Coronary artery (tissue), 2 donors: Measurements from ENCODE around the gene DIRAS1.

ENCODE experiments used
- DNase-seq: peaks from one replicate; pipeline ENCODE4 v3.0.0-alpha.2; 2017; ENCODE audit warnings: low spot score
- H3K27ac ChIP-seq, 2 donors: fragments of 200-600 bp; sonication (generic); one replicate each; pipeline ENCODE4 v1.5.1; 2016 to 2019
- H3K4me3 ChIP-seq: fragments of 200-600 bp; sonication (generic); 2 replicates; pipeline ENCODE4 v1.5.1; 2016; ENCODE audit warnings: mild to moderate bottlenecking, moderate library complexity
- CTCF ChIP-seq: fragments of 200-600 bp; sonication (generic); IDR thresholded peaks from one replicate; pipeline ENCODE4 v1.5.1; 2019; ENCODE audit warnings: antibody characterized with exemption

Gene DIRAS1

GRCh38 chr19:2702170-2703076 is 18.7 kb downstream of the DIRAS1 start, which contains the start of gene GNG7:
Gene GNG7 (minus strand): TSS chr19:2702694. CDS start chr19:2520688, 182,006 bp downstream.
- DNase-seq, result peak; percentile 87
- Histone ChIP-seq H3K4me3 (peak within 1 kb of the TSS; percentile 68), H3K27ac (no peak within 1 kb of the TSS)
- no peak for TF ChIP-seq CTCF

- Histone ChIP-seq H3K27ac (no peak overlapping the region), H3K4me3 (peak overlapping the region; percentile 68)
- no peak for DNase-seq
- no peak for TF ChIP-seq CTCF
These were observed 19.6 kb downstream of the DIRAS1 start for GRCh38 chr19:2701361-2702169.

GRCh38 chr19:2700660-2701360 is 20.4 kb downstream of the DIRAS1 start:
- TF ChIP-seq CTCF, result no peak
- no peak for DNase-seq
- Histone ChIP-seq H3K27ac (no peak overlapping the region), H3K4me3 (no peak overlapping the region)

GRCh38 chr19:2699413-2700140 is 21.6 kb downstream of the DIRAS1 start:
- no peak for DNase-seq
- no peak for TF ChIP-seq CTCF
- H3K4me3 ChIP-seq, result no peak overlapping the region
- no peak overlapping the region for H3K27ac ChIP-seq

GRCh38 chr19:2694196-2694595 is 27.0 kb downstream of the DIRAS1 start:
- no peak for TF ChIP-seq CTCF
- Histone ChIP-seq H3K27ac (no peak overlapping the region), H3K4me3 (no peak overlapping the region)
- DNase-seq, result no peak

GRCh38 chr19:2693492-2694160 is 27.5 kb downstream of the DIRAS1 start:
- DNase-seq, result no peak
- no peak for TF ChIP-seq CTCF
- no peak overlapping the region for H3K4me3 ChIP-seq
- H3K27ac ChIP-seq, result no peak overlapping the region
